ENCODE results near the gene ATP5PD. TPM values are rescaled to one million over a fixed set of nuclear protein-coding genes. Genes with fewer than 3 reads are reported as not detected.

The ATP5PD gene
- total and polyA plus RNA-seq, 2 of the 13 experiments (the other 11 are each of a cell fraction or from before 2014, with no cell fraction given): 158 to 428 TPM

GRCh38 chr17:75046407-75047289 is at the start of gene ATP5PD, which contains the start of gene KCTD2 (continued):
- no peak for TF ChIP-seq LRRFIP1 (CRISPR knock-in tag; conservative IDR thresholded peaks at IDR 0.05)
- TF ChIP-seq KLF11 (CRISPR knock-in tag; IDR thresholded peaks at IDR 0.05): peak; percentile 88; the same call in 1 of the 2 replicates
- TF ChIP-seq ATF5 (CRISPR knock-in tag; IDR thresholded peaks at IDR 0.05; ENCODE audit: low read depth): 0 out of 2 replicates have a peak, but pooled peaks have one; percentile 78
- peak; percentile 97 for TF ChIP-seq YY1 (IDR thresholded peaks at IDR 0.05; ENCODE audit: insufficient read depth, insufficient replicate concordance, low read depth, low read length)
- TF ChIP-seq CREB1 (IDR thresholded peaks at IDR 0.05): peak; percentile 81
- peak; percentile 90 for TF ChIP-seq CREB1 (CRISPR knock-in tag; IDR thresholded peaks at IDR 0.05)
- TF ChIP-seq, protein P1, sequence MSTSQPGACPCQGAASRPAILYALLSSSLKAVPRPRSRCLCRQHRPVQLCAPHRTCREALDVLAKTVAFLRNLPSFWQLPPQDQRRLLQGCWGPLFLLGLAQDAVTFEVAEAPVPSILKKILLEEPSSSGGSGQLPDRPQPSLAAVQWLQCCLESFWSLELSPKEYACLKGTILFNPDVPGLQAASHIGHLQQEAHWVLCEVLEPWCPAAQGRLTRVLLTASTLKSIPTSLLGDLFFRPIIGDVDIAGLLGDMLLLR (CRISPR knock-in tag; IDR thresholded peaks at IDR 0.05): 0 out of 2 replicates have a peak, but pooled peaks have one; percentile 8
- TF ChIP-seq, protein P2, sequence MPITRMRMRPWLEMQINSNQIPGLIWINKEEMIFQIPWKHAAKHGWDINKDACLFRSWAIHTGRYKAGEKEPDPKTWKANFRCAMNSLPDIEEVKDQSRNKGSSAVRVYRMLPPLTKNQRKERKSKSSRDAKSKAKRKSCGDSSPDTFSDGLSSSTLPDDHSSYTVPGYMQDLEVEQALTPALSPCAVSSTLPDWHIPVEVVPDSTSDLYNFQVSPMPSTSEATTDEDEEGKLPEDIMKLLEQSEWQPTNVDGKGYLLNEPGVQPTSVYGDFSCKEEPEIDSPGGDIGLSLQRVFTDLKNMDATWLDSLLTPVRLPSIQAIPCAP (CRISPR knock-in tag; IDR thresholded peaks at IDR 0.05; ENCODE audit: low read depth): no peak
- TF ChIP-seq, protein P3, sequence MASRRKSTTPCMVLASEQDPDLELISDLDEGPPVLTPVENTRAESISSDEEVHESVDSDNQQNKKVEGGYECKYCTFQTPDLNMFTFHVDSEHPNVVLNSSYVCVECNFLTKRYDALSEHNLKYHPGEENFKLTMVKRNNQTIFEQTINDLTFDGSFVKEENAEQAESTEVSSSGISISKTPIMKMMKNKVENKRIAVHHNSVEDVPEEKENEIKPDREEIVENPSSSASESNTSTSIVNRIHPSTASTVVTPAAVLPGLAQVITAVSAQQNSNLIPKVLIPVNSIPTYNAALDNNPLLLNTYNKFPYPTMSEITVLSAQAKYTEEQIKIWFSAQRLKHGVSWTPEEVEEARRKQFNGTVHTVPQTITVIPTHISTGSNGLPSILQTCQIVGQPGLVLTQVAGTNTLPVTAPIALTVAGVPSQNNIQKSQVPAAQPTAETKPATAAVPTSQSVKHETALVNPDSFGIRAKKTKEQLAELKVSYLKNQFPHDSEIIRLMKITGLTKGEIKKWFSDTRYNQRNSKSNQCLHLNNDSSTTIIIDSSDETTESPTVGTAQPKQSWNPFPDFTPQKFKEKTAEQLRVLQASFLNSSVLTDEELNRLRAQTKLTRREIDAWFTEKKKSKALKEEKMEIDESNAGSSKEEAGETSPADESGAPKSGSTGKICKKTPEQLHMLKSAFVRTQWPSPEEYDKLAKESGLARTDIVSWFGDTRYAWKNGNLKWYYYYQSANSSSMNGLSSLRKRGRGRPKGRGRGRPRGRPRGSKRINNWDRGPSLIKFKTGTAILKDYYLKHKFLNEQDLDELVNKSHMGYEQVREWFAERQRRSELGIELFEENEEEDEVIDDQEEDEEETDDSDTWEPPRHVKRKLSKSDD (CRISPR knock-in tag; IDR thresholded peaks at IDR 0.05; ENCODE audit: low read depth): peak; percentile 6; the same call in 1 of the 2 replicates
- peak; percentile 96 for TF ChIP-seq BHLHE40 (IDR thresholded peaks at IDR 0.05; ENCODE audit: low read length)
- no peak for TF ChIP-seq MLXIP (CRISPR knock-in tag; IDR thresholded peaks at IDR 0.05; ENCODE audit: borderline replicate concordance)
- TF ChIP-seq NFE2 (CRISPR knock-in tag; IDR thresholded peaks at IDR 0.05): no peak
- peak; percentile 81; the same call in 1 of the 2 replicates for TF ChIP-seq ZNF280B (CRISPR knock-in tag; IDR thresholded peaks at IDR 0.05; ENCODE audit: borderline replicate concordance)
- TF ChIP-seq ZNF792 (CRISPR knock-in tag; IDR thresholded peaks at IDR 0.05): peak; percentile 75; the same call in 1 of the 2 replicates
- TF ChIP-seq ZNF615 (CRISPR knock-in tag; IDR thresholded peaks at IDR 0.05; ENCODE audit: borderline replicate concordance): 0 out of 2 replicates have a peak, but pooled peaks have one; percentile 29
